Vagina (tissue), 2 donors: Measurements from ENCODE around the gene LDB2.

ENCODE experiments used
- CTCF ChIP-seq, 3 experiments: fragments of 450-650 bp in 2 of 3; fragments of 200-600 bp in 1 of 3; sonication (generic) in 1 of 3; IDR thresholded peaks; one replicate each; pipeline ENCODE4 v1.5.1; 2017 to 2019; ENCODE audit warnings: antibody characterized with exemption in 3 of 3, mild to moderate bottlenecking in 2 of 3, moderate library complexity in 2 of 3
- POLR2A ChIP-seq, 2 donors: fragments of 450-650 bp; IDR thresholded peaks; one replicate each; pipeline ENCODE4 v1.6.1; 2017; ENCODE audit warnings: antibody characterized with exemption in 2 of 2, mild to moderate bottlenecking in 2 of 2, moderate library complexity in 2 of 2
- POLR2AphosphoS5 ChIP-seq, 2 donors: sonication (generic); formaldehyde crosslinking; IDR thresholded peaks; one replicate each; pipeline ENCODE4 v1.9.0; 2017; ENCODE audit warnings: antibody characterized with exemption in 2 of 2, mild to moderate bottlenecking in 2 of 2, low read depth in 1 of 2; ENCODE audit not compliant: insufficient read depth in 1 of 2

GRCh38 chr4:16617435-16617834 lies 281.0 kb downstream of the LDB2 start:
- TF ChIP-seq CTCF (IDR thresholded peaks at IDR 0.05): no peak
- no peak for TF ChIP-seq POLR2AphosphoS5 (IDR thresholded peaks at IDR 0.05; ENCODE audit: insufficient read depth in 1 of 2, low read depth in 1 of 2)
- TF ChIP-seq POLR2A (IDR thresholded peaks at IDR 0.05): no peak
